Smooth muscle cell (in vitro differentiated cells): Measurements from ENCODE around the gene MMP17. TPM values are rescaled to one million over a fixed set of nuclear protein-coding genes. Genes with fewer than 3 reads are reported as not detected.

Experiments used
- DNase-seq: peaks from one replicate; lab custom pipeline; 2025; ENCODE audit not compliant: unreplicated experiment; lab: John Stamatoyannopoulos, UW
- H2AFZ ChIP-seq: fragments of 200-600 bp; sonication (generic); 2 replicates; pipeline ENCODE4 v1.6.0; 2016; ENCODE audit warnings: antibody characterized with exemption, low read depth, mild to moderate bottlenecking
- H3F3A ChIP-seq: fragments of 200-600 bp; sonication (generic); 2 replicates; pipeline ENCODE4 v1.6.0; 2017; ENCODE audit warnings: antibody characterized with exemption, low read depth
- H3K27ac ChIP-seq: fragments of 200-600 bp; sonication (generic); 2 replicates; pipeline ENCODE4 v1.5.1; 2016; ENCODE audit warnings: low read depth, mild to moderate bottlenecking
- H3K27me3 ChIP-seq: fragments of 200-600 bp; sonication (generic); 2 replicates; pipeline ENCODE4 v1.6.1; 2016; ENCODE audit warnings: low read depth, mild to moderate bottlenecking
- H3K36me3 ChIP-seq: fragments of 200-600 bp; sonication (generic); 2 replicates; pipeline ENCODE4 v1.5.1; 2016; ENCODE audit warnings: low read depth
- H3K4me1 ChIP-seq: fragments of 200-600 bp; sonication (generic); 2 replicates; pipeline ENCODE4 v1.5.1; 2016; ENCODE audit warnings: low read depth
- H3K4me2 ChIP-seq: fragments of 200-600 bp; sonication (generic); 2 replicates; pipeline ENCODE4 v1.6.0; 2016; ENCODE audit warnings: mild to moderate bottlenecking
- H3K4me3 ChIP-seq: fragments of 200-600 bp; sonication (generic); 2 replicates; pipeline ENCODE4 v1.5.1; 2016; ENCODE audit warnings: mild to moderate bottlenecking
- H3K79me2 ChIP-seq: fragments of 200-600 bp; sonication (generic); 2 replicates; pipeline ENCODE4 v1.6.0; 2016; ENCODE audit warnings: low read depth, mild to moderate bottlenecking
- H3K9ac ChIP-seq: fragments of 200-600 bp; sonication (generic); 2 replicates; pipeline ENCODE4 v1.6.0; 2016; ENCODE audit warnings: low read depth
- H3K9me3 ChIP-seq: fragments of 200-600 bp; sonication (generic); replicated peaks from 2 replicates; pipeline ENCODE4 v1.5.1; 2016; ENCODE audit warnings: low read depth
- H4K20me1 ChIP-seq: fragments of 200-600 bp; sonication (generic); 2 replicates; pipeline ENCODE4 v1.6.0; 2016; ENCODE audit warnings: low read depth
- CTCF ChIP-seq: fragments of 200-600 bp; sonication (generic); IDR thresholded peaks from 2 replicates; pipeline ENCODE4 v1.5.1; 2017; ENCODE audit warnings: borderline replicate concordance, mild to moderate bottlenecking, antibody characterized with exemption; ENCODE audit not compliant: insufficient read depth, poor library complexity, severe bottlenecking
- WGBS: methylation state at CpG from one replicate; pipeline ENCODE4 v1.1.7; 2016; ENCODE audit warnings: low lambda C conversion rate; 5-methylcytosine and 5-hydroxymethylcytosine counted together
- polyA plus RNA-seq: library from polyadenylated mRNA; unstranded; fragments of >200 nt; fragmentation: Nextera tagmentation; extraction: Ambion mirVana; gene quantifications from 2 replicates; pipeline ENCODE4 v1.2.1, GENCODE V29; 2016
- total RNA-seq: library from RNA; depleted of rRNA; stranded (reverse); fragments of >200 nt; gene quantifications from 2 replicates; pipeline ENCODE4 v1.2.3, GENCODE V29; 2014

Gene MMP17
- total and polyA plus RNA-seq, 2 experiments from 2014 or later, result 1.3 to 1.6 TPM

- no peaks in the 10 kb centered on the region for H3F3A ChIP-seq
- H3K4me3 ChIP-seq, result no peak overlapping the region
- H2AFZ ChIP-seq, result no peak overlapping the region
- no peaks in the 10 kb centered on the region for H3K36me3 ChIP-seq
- WGBS, result 85% methylated on average over 30 of the region's 30 CpGs
- no peak for DNase-seq
- TF ChIP-seq CTCF, result no peak
- peak overlapping the region; percentile 34 for H3K9ac ChIP-seq
- peaks cover 4% of the 10 kb centered on the region for H3K4me1 ChIP-seq
- H3K27ac ChIP-seq, result peak overlapping the region; percentile 75
- no peaks in the 10 kb centered on the region for H3K9me3 ChIP-seq
- peaks cover 4% of the 10 kb centered on the region for H4K20me1 ChIP-seq
- no peaks in the 10 kb centered on the region for H3K27me3 ChIP-seq
- no peak overlapping the region for H3K4me2 ChIP-seq
- no peaks in the 10 kb centered on the region for H3K79me2 ChIP-seq
These were observed 43.1 kb upstream of the MMP17 start for GRCh38 chr12:131784909-131785762.

GRCh38 chr12:131785763-131786330 is 42.3 kb upstream of the MMP17 start:
- Histone ChIP-seq H3K4me1 (peaks cover 4% of the 10 kb centered on the region), H3K79me2 (no peaks in the 10 kb centered on the region), H3F3A (no peaks in the 10 kb centered on the region), H3K4me2 (no peak overlapping the region), H2AFZ (no peak overlapping the region), H3K9ac (peak overlapping the region; percentile 34), H3K27ac (peak overlapping the region; percentile 75), H3K9me3 (no peaks in the 10 kb centered on the region), H3K27me3 (no peaks in the 10 kb centered on the region), H4K20me1 (peaks cover 4% of the 10 kb centered on the region), H3K4me3 (no peak overlapping the region), H3K36me3 (peaks cover 4% of the 10 kb centered on the region)
- TF ChIP-seq CTCF, result no peak
- DNase-seq, result no peak
- WGBS, result 97% methylated on average over 15 of the region's 15 CpGs

GRCh38 chr12:131786331-131786730 is 41.9 kb upstream of the MMP17 start:
- Histone ChIP-seq H3K9me3 (no peaks in the 10 kb centered on the region), H3K9ac (no peak overlapping the region), H2AFZ (no peak overlapping the region), H3K4me2 (no peak overlapping the region), H3K27me3 (no peaks in the 10 kb centered on the region), H3K4me1 (peaks cover 4% of the 10 kb centered on the region), H3F3A (no peaks in the 10 kb centered on the region), H3K27ac (no peak overlapping the region), H3K79me2 (no peaks in the 10 kb centered on the region), H3K36me3 (peaks cover 6% of the 10 kb centered on the region), H3K4me3 (no peak overlapping the region), H4K20me1 (peaks cover 4% of the 10 kb centered on the region)
- no peak for TF ChIP-seq CTCF
- DNase-seq, result no peak
- over 99% methylated on average over 12 of the region's 15 CpGs for WGBS
